ENCODE data around the gene ANTXR2. TPM values are rescaled to one million over a fixed set of nuclear protein-coding genes. Genes with fewer than 3 reads are reported as not detected.

The ANTXR2 gene
- 85.6 and 94.5 TPM in 2 replicates for total RNA-seq

DNA sequence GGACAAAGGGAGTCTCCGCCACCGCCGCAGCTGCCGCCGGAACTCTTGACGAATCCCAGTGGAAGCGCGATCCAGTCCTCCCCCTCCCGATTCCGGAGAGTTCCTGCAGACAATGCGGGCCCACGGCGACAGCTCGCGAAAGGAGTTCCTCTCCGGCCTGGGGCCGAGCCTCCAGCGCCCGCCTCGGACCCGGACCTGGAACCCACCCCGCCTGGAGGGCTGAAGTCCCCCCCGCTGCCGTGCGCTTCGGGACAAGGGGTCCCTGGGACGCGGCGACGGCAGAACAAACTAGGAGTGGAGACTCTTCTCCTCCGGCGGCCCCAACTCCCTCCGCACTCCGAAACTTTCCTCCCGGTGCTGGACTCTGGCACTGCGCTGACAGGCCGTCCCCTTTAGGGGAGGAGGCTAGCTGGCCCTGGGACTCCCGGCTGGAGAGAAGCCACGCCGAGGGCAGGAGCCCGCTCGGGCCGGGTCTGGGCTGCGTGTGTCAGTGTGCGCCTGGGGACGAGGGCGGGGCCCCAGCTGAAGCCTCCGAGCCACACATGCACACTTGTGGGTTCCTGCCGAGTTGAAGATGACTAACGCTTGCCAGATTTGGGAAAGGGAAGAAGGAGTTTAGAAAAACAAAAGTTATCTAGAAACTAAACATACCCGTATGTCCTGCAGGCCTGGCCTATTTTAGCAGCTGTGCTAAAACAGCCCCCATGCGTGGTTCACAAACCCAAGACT is at the start of gene ANTXR2:
ANTXR2 (minus strand) TSS at position 486 of the 729 bp plus-strand sequence. CDS start 669 bp downstream, outside the sequence.

Other genes with a start within 250 kb of the ANTXR2 start
- gene PRDM8, start 124.3 kb upstream of the ANTXR2 start, total RNA-seq = 8.2 and 29.1 TPM in 2 replicates
- 2.0 and 2.8 TPM in 2 replicates for gene FGF5, start 193.4 kb upstream of the ANTXR2 start, total RNA-seq

All from myometrial cell (primary cell).